HepG2 (cell line): ENCODE results near the gene TNFRSF13B. TPM values are rescaled to one million over a fixed set of nuclear protein-coding genes. Genes with fewer than 3 reads are reported as not detected.

ENCODE experiments used
- ATAC-seq: fragments of 200-7000 bp; cut with Tn5 transposase; 3 replicates; pipeline ENCODE4 v1.9.1; 2020; ENCODE audit warnings: mild to moderate bottlenecking, moderate library complexity
- BruUV-seq: library from RNA; stranded (reverse); fragments of 400-500 nt; replicated peaks from 2 replicates; lab custom pipeline; 2021; lab: Mats Ljungman, UMichigan
- CTCF ChIA-PET: fragments of 300-600 bp; formaldehyde crosslinking; extraction: SDS; loops from one replicate; lab custom pipeline; 2021; ENCODE audit warnings: low total read pairs, inconsistent platforms, low intra/inter-chr PET ratio; lab: Yijun Ruan, JAX
- POLR2A ChIA-PET: fragments of 350-600 bp; sonication (Branson Sonifier 250); formaldehyde crosslinking; loops from one replicate; lab custom pipeline; 2020; ENCODE audit warnings: antibody characterized with exemption, inconsistent platforms; lab: Yijun Ruan, JAX
- DNase-seq: peaks from one replicate; pipeline ENCODE4 v3.0.0-alpha.2; 2015; ENCODE audit warnings: low spot score
- FAIRE-seq: peaks from 3 replicates; lab custom pipeline; 2011; peaks lifted over from hg19 to GRCh38; lab: Jason Lieb, UNC
- H2AFZ ChIP-seq: one replicate; pipeline ENCODE4 v1.6.1; 2011; ENCODE audit warnings: low read length, inconsistent platforms
- H3K27ac ChIP-seq: fragments of 300-600 bp; 3 replicates; pipeline ENCODE4 v1.8.0; 2011; ENCODE audit warnings: mixed run types, mild to moderate bottlenecking, mixed read lengths, low read length, inconsistent platforms; ENCODE audit not compliant: insufficient read depth; ENCODE audit errors: extremely low read length
- H3K27me3 ChIP-seq, 2 experiments: fragments of 200-600 bp in 1 of 2; 2 replicates in 1 of 2; 3 replicates in 1 of 2; pipeline versions ENCODE4 v1.6.0 to v1.8.0; 2011; ENCODE audit warnings: low read length in 2 of 2, mild to moderate bottlenecking in 2 of 2, moderate library complexity in 2 of 2, inconsistent platforms in 1 of 2; ENCODE audit not compliant: insufficient read depth in 2 of 2, control insufficient read depth in 1 of 2
- H3K36me3 ChIP-seq, 2 experiments: fragments of 200-600 bp in 1 of 2; replicated peaks in 1 of 2; 2 replicates in 1 of 2; 3 replicates in 1 of 2; pipeline versions ENCODE4 v1.5.1 to v1.8.0; 2011; ENCODE audit warnings: low read length in 2 of 2, inconsistent platforms in 1 of 2; ENCODE audit not compliant: insufficient read depth in 2 of 2, control insufficient read depth in 1 of 2
- H3K4me1 ChIP-seq: 2 replicates; pipeline ENCODE4 v1.5.1; 2012; ENCODE audit warnings: low read length, inconsistent platforms; ENCODE audit not compliant: insufficient read depth
- H3K4me2 ChIP-seq: 2 replicates; pipeline ENCODE4 v1.6.0; 2011; ENCODE audit warnings: low read depth, low read length, inconsistent platforms
- H3K4me3 ChIP-seq, 3 experiments: fragments of 200-600 bp in 1 of 3; sonication (generic), shearing (Covaris generic) in 1 of 3; replicated peaks in 1 of 3; 2 replicates each; pipeline ENCODE4 v1.5.1; 2011 to 2016; ENCODE audit warnings: low read length in 3 of 3, inconsistent platforms in 2 of 3, low read depth in 2 of 3, mild to moderate bottlenecking in 2 of 3, control low read depth in 1 of 3, mixed read lengths in 1 of 3; ENCODE audit not compliant: insufficient read depth in 1 of 3
- H3K79me2 ChIP-seq: one replicate; pipeline ENCODE4 v1.6.1; 2011; ENCODE audit warnings: low read length, inconsistent platforms; ENCODE audit not compliant: insufficient read depth
- H3K9ac ChIP-seq: 2 replicates; pipeline ENCODE4 v1.6.0; 2011; ENCODE audit warnings: mild to moderate bottlenecking, low read depth, low read length, inconsistent platforms; ENCODE audit not compliant: insufficient read depth
- H3K9me3 ChIP-seq: 2 replicates; pipeline ENCODE4 v1.5.1; 2012; ENCODE audit warnings: mild to moderate bottlenecking, low read length
- H4K20me1 ChIP-seq: 2 replicates; pipeline ENCODE4 v1.6.0; 2011; ENCODE audit warnings: inconsistent platforms, mild to moderate bottlenecking, low read length, moderate library complexity; ENCODE audit not compliant: insufficient read depth
- CEBPZ ChIP-seq: IDR thresholded peaks from 2 replicates; pipeline ENCODE4 v1.6.1; 2012; ENCODE audit warnings: low read length, improper control_type of control experiment
- EED ChIP-seq: sonication (generic); formaldehyde crosslinking; IDR thresholded peaks from 2 replicates; pipeline ENCODE4 v1.5.0; 2020; ENCODE audit warnings: mild to moderate bottlenecking, missing genetic modification reagents
- HDAC2 ChIP-seq: sonication (generic); formaldehyde crosslinking; IDR thresholded peaks from 2 replicates; pipeline ENCODE4 v1.4.0; 2020; ENCODE audit warnings: missing genetic modification reagents
- KDM5A ChIP-seq: fragments of 200-600 bp; sonication (generic); IDR thresholded peaks from 2 replicates; pipeline ENCODE4 v1.7.0; 2018; ENCODE audit warnings: antibody characterized with exemption, mild to moderate bottlenecking, low read length, borderline replicate concordance
- PLRG1 ChIP-seq: fragments of 450-650 bp; conservative IDR thresholded peaks from 2 replicates; pipeline ENCODE4 v1.6.1; 2016
- RFX5 ChIP-seq: IDR thresholded peaks from 2 replicates; pipeline ENCODE4 v1.6.1; 2011; ENCODE audit warnings: low read depth, low read length, improper control_type of control experiment
- SMC3 ChIP-seq: IDR thresholded peaks from 2 replicates; pipeline ENCODE4 v1.6.1; 2011; ENCODE audit warnings: low read length, improper control_type of control experiment
- SOX13 ChIP-seq, 3 experiments: fragments of 450-650 bp in 1 of 3; sonication (generic) in 1 of 3; formaldehyde crosslinking in 1 of 3; IDR thresholded peaks in 2 of 3; conservative IDR thresholded peaks in 1 of 3; 2 replicates each; pipeline versions ENCODE4 v1.5.0 to v1.6.1; 2016 to 2020; ENCODE audit warnings: antibody characterized with exemption in 1 of 3, mild to moderate bottlenecking in 1 of 3, missing compliant biosample characterization in 1 of 3, missing genetic modification reagents in 1 of 3, moderate library complexity in 1 of 3
- TBL1XR1 ChIP-seq: fragments of 150-350 bp; IDR thresholded peaks from 2 replicates; pipeline ENCODE4 v1.6.1; 2014; ENCODE audit warnings: borderline replicate concordance, low read length; ENCODE audit not compliant: partially characterized antibody
- YEATS2 ChIP-seq: sonication (generic); formaldehyde crosslinking; IDR thresholded peaks from 2 replicates; pipeline ENCODE4 v1.4.0; 2020; ENCODE audit warnings: missing genetic modification reagents, borderline replicate concordance
- ZEB1 ChIP-seq: IDR thresholded peaks from 2 replicates; pipeline ENCODE4 v1.6.1; 2012; ENCODE audit warnings: mild to moderate bottlenecking, low read depth, inconsistent platforms; ENCODE audit not compliant: insufficient replicate concordance
- ZNF468 ChIP-seq: sonication (generic); formaldehyde crosslinking; IDR thresholded peaks from 2 replicates; pipeline ENCODE4 v1.8.0; 2022; ENCODE audit warnings: mild to moderate bottlenecking, moderate library complexity, missing genetic modification reagents
- ZNF629 ChIP-seq: sonication (generic); formaldehyde crosslinking; conservative IDR thresholded peaks from 2 replicates; pipeline ENCODE4 v1.5.0; 2020; ENCODE audit warnings: missing genetic modification reagents
- ZNF841 ChIP-seq: sonication (generic); formaldehyde crosslinking; IDR thresholded peaks from 2 replicates; pipeline ENCODE4 v1.8.1; 2023; ENCODE audit warnings: missing genetic modification reagents, borderline replicate concordance
- WGBS: methylation state at CpG from one replicate; pipeline ENCODE4 v1.1.6; 2017; ENCODE audit warnings: low lambda C conversion rate; 5-methylcytosine and 5-hydroxymethylcytosine counted together
- in situ Hi-C: cut with HindIII; loops from 2 replicates; pipeline ENCODE4 v1.10.0; 2017; ENCODE audit warnings: low pct_unique_long_range_greater_than_20kb; ENCODE audit not compliant: extremely low pct_ligation_motif_present
- intact Hi-C: fragments of 100-400 bp; cut with micrococcal nuclease; formaldehyde crosslinking; loops from one replicate; pipeline ENCODE4 v1.10.0; 2022; ENCODE audit not compliant: unreplicated experiment
- polyA plus RNA-seq, 8 experiments: library from polyadenylated mRNA; depleted of rRNA in 3 of 8; stranded (reverse) in 7 of 8; unstranded in 1 of 8; fragments of >200 nt; fragmentation: Illumina TruSeq in 4 of 8; extraction: Trizol in 4 of 8; gene quantifications; 2 replicates each; pipeline versions ENCODE4 v1.2.1 to v1.2.3, GENCODE V29; 2011 to 2016; ENCODE audit warnings: low read depth in 4 of 8, missing spikeins in 1 of 8, mixed read lengths in 1 of 8; ENCODE audit not compliant: insufficient read depth in 1 of 8
- total RNA-seq, 5 experiments: library from RNA; depleted of rRNA; stranded (reverse); fragments of >200 nt; fragmentation: Illumina TruSeq; extraction: Trizol; gene quantifications; 2 replicates each; pipeline ENCODE4 v1.2.3, GENCODE V29; 2016; ENCODE audit warnings: low read depth in 1 of 5
- TF ChIP-seq, protein P1 (sequence below): sonication (generic); formaldehyde crosslinking; IDR thresholded peaks from 2 replicates; pipeline ENCODE4 v1.9.0; 2021; ENCODE audit warnings: missing genetic modification reagents, borderline replicate concordance
- TF ChIP-seq, protein P2 (sequence below): sonication (generic); formaldehyde crosslinking; IDR thresholded peaks from 2 replicates; pipeline ENCODE4 v1.4.0; 2020; ENCODE audit warnings: missing genetic modification reagents

Gene TNFRSF13B
- total and polyA plus RNA-seq, 2 of the 13 experiments (the other 11 are each of a cell fraction or from before 2014, with no cell fraction given), result not detected

- TF ChIP-seq KDM5A, result no peak
- TF ChIP-seq, protein P1, sequence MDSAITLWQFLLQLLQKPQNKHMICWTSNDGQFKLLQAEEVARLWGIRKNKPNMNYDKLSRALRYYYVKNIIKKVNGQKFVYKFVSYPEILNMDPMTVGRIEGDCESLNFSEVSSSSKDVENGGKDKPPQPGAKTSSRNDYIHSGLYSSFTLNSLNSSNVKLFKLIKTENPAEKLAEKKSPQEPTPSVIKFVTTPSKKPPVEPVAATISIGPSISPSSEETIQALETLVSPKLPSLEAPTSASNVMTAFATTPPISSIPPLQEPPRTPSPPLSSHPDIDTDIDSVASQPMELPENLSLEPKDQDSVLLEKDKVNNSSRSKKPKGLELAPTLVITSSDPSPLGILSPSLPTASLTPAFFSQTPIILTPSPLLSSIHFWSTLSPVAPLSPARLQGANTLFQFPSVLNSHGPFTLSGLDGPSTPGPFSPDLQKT (CRISPR knock-in tag), result no peak
- no peak for TF ChIP-seq ZNF468 (CRISPR knock-in tag)
- no peak for TF ChIP-seq SMC3
- TF ChIP-seq YEATS2 (CRISPR knock-in tag), result no peak
These were observed 63.6 kb downstream of the TNFRSF13B start (continued) for GRCh38 chr17:16908273-16908672.

DNA sequence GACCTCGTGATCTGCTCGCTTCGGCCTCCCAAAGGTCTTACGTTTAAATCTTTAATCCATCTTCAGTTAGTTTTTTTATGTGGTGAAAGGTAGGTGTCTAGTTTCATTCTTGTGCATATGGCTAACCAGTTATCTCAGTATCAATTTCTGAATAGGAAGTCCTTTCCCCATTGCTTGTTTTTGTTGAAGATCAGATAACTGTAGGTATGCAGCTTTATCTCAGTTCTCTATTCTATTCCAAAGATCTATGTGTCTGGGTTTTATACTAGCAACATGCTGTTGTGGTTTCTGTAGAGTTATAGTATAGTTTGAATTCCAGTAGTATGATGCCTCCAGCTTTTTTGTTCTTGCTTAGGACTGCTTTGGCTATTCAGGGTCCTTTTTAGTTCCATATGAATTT is 65.2 kb downstream of the TNFRSF13B start:
- no peak for ATAC-seq
- Histone ChIP-seq H3K27ac (no peak overlapping the region), H3K9me3 (no peaks in the 10 kb centered on the region), H3K79me2 (no peaks in the 10 kb centered on the region), H3K9ac (no peak overlapping the region), H3K4me3 (no peak overlapping the region), H3K36me3 (no peaks in the 10 kb centered on the region), H2AFZ (no peak overlapping the region), H3K27me3 (peaks cover 2 to 39% of the 10 kb centered on the region in 2 experiments), H3K4me1 (no peaks in the 10 kb centered on the region), H3K4me2 (no peak overlapping the region), H4K20me1 (no peaks in the 10 kb centered on the region)
- in situ Hi-C loops (no loop called here), intact Hi-C loops (no loop called here)
- 1% methylated on average over 4 of the region's 4 CpGs for WGBS
- ChIA-PET CTCF (no interaction called here), POLR2A (no interaction called here)
- FAIRE-seq, result no peak
- no peak for DNase-seq
- no TSS peak for BruUV-seq
- TF ChIP-seq EED (CRISPR knock-in tag) (no peak), YEATS2 (CRISPR knock-in tag) (no peak), PLRG1 (no peak), ZNF629 (CRISPR knock-in tag) (no peak), HDAC2 (CRISPR knock-in tag) (no peak), RFX5 (no peak), ZEB1 (no peak), TBL1XR1 (no peak), ZNF841 (CRISPR knock-in tag) (no peak), SOX13 (IDR thresholded peaks at IDR 0.05) (no peak), SOX13 (CRISPR knock-in tag; conservative IDR thresholded peaks at IDR 0.05 in 1 of 2, IDR thresholded peaks at IDR 0.05 in 1 of 2) (no peak), CEBPZ (no peak)
- TF ChIP-seq, protein P2, sequence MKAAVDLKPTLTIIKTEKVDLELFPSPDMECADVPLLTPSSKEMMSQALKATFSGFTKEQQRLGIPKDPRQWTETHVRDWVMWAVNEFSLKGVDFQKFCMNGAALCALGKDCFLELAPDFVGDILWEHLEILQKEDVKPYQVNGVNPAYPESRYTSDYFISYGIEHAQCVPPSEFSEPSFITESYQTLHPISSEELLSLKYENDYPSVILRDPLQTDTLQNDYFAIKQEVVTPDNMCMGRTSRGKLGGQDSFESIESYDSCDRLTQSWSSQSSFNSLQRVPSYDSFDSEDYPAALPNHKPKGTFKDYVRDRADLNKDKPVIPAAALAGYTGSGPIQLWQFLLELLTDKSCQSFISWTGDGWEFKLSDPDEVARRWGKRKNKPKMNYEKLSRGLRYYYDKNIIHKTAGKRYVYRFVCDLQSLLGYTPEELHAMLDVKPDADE (CRISPR knock-in tag), result no peak
